HCT116 (cell line): ENCODE data around the gene NACC2. TPM values are rescaled to one million over a fixed set of nuclear protein-coding genes. Genes with fewer than 3 reads are reported as not detected.

Experiments
- ATAC-seq: fragments of 200-7000 bp; cut with Tn5 transposase; 2 replicates; pipeline ENCODE4 v1.9.1; 2020; ENCODE audit warnings: mild to moderate bottlenecking, moderate library complexity
- BruUV-seq: library from RNA; stranded (reverse); fragments of 400-500 nt; replicated peaks from 2 replicates; lab custom pipeline; 2021; lab: Mats Ljungman, UMichigan
- CTCF ChIA-PET: fragments of 300-600 bp; sonication (Branson Sonifier 250); formaldehyde crosslinking; loops from one replicate; lab custom pipeline; 2021; ENCODE audit warnings: antibody characterized with exemption; lab: Charles Lee
- POLR2A ChIA-PET: fragments of 300-600, 350-600 bp; sonication (Branson Sonifier 250); formaldehyde crosslinking; loops from one replicate; lab custom pipeline; 2021; ENCODE audit warnings: antibody characterized with exemption; lab: Charles Lee
- RAD21 ChIA-PET, 2 experiments: fragments of 300-600 bp; sonication (Branson Sonifier 250); formaldehyde crosslinking; loops; one replicate each; lab custom pipeline; 2023; ENCODE audit warnings: low total read pairs in 2 of 2; ENCODE audit not compliant: uncharacterized antibody in 2 of 2, unreplicated experiment in 2 of 2, low non-redundant PET in 1 of 2; lab: Charles Lee
- DNase-seq: peaks from one replicate; pipeline ENCODE4 v3.0.0-alpha.2; 2010; ENCODE audit warnings: low read depth, low spot score
- H2AFZ ChIP-seq: fragments of 200-600 bp; shearing (Covaris generic), sonication (generic); 2 replicates; pipeline ENCODE4 v1.6.1; 2017; ENCODE audit warnings: low read depth, mixed run types, mixed read lengths, antibody characterized with exemption, low read length; ENCODE audit not compliant: poor library complexity, severe bottlenecking
- H3K27ac ChIP-seq: 2 replicates; pipeline ENCODE4 v1.5.1; 2012; ENCODE audit warnings: low read depth, low read length
- H3K27me3 ChIP-seq: fragments of 200-600 bp; sonication (generic); 2 replicates; pipeline ENCODE4 v1.6.1; 2016; ENCODE audit warnings: mixed run types, low read length, mixed read lengths; ENCODE audit not compliant: insufficient read depth
- H3K36me3 ChIP-seq, 2 experiments: fragments of 200-500 bp in 1 of 2; fragments of 200-600 bp in 1 of 2; sonication (Bioruptor generic) in 1 of 2; sonication (generic) in 1 of 2; 2 replicates each; pipeline versions ENCODE4 v1.5.1 to v1.6.1; 2014 to 2016; ENCODE audit warnings: low read length in 2 of 2, inconsistent platforms in 1 of 2, mixed read lengths in 1 of 2, mixed run types in 1 of 2; ENCODE audit not compliant: insufficient read depth in 2 of 2, control insufficient read depth in 1 of 2
- H3K4me1 ChIP-seq, 2 experiments: fragments of 200-600 bp in 1 of 2; sonication (generic) in 1 of 2; 2 replicates each; pipeline versions ENCODE4 v1.5.1 to v1.6.1; 2012 to 2017; ENCODE audit warnings: low read length in 2 of 2, inconsistent platforms in 1 of 2, mild to moderate bottlenecking in 1 of 2, mixed read lengths in 1 of 2, mixed run types in 1 of 2, moderate library complexity in 1 of 2; ENCODE audit not compliant: insufficient read depth in 2 of 2, control insufficient read depth in 1 of 2
- H3K4me2 ChIP-seq: fragments of 200-600 bp; sonication (generic); 2 replicates; pipeline ENCODE4 v1.6.1; 2017; ENCODE audit warnings: mixed run types, low read length, mixed read lengths
- H3K4me3 ChIP-seq, 2 experiments: fragments of 200-600 bp in 1 of 2; sonication (generic) in 1 of 2; replicated peaks in 1 of 2; 2 replicates each; pipeline ENCODE4 v1.5.1; 2011 to 2016; ENCODE audit warnings: low read length in 2 of 2, control low read depth in 1 of 2, low read depth in 1 of 2, mild to moderate bottlenecking in 1 of 2, mixed read lengths in 1 of 2, mixed run types in 1 of 2
- H3K79me2 ChIP-seq: fragments of 200-600 bp; sonication (generic); 2 replicates; pipeline ENCODE4 v1.6.1; 2017; ENCODE audit warnings: mild to moderate bottlenecking, mixed run types, low read length, moderate library complexity, mixed read lengths; ENCODE audit not compliant: insufficient read depth
- H3K9ac ChIP-seq: fragments of 200-600 bp; sonication (generic); 2 replicates; pipeline ENCODE4 v1.6.1; 2016; ENCODE audit warnings: low read length, mixed read lengths
- H3K9me2 ChIP-seq: fragments of 200-600 bp; sonication (generic), shearing (Covaris generic); 2 replicates; pipeline ENCODE4 v1.6.1; 2017; ENCODE audit warnings: mixed run types, mild to moderate bottlenecking, moderate library complexity; ENCODE audit not compliant: insufficient read depth
- H3K9me3 ChIP-seq, 2 experiments: fragments of 200-500 bp in 1 of 2; fragments of 200-600 bp in 1 of 2; sonication (Bioruptor generic) in 1 of 2; sonication (generic) in 1 of 2; 2 replicates each; pipeline ENCODE4 v1.6.1; 2014 to 2017; ENCODE audit warnings: low read length in 2 of 2, mixed read lengths in 2 of 2, inconsistent platforms in 1 of 2, low read depth in 1 of 2, mild to moderate bottlenecking in 1 of 2, mixed run types in 1 of 2, moderate library complexity in 1 of 2; ENCODE audit not compliant: control insufficient read depth in 1 of 2, insufficient read depth in 1 of 2
- H4K20me1 ChIP-seq: fragments of 200-600 bp; sonication (generic), shearing (Covaris generic); 2 replicates; pipeline ENCODE4 v1.6.1; 2017; ENCODE audit warnings: mixed run types, mild to moderate bottlenecking, moderate library complexity; ENCODE audit not compliant: insufficient read depth
- CBX3 ChIP-seq: IDR thresholded peaks from 2 replicates; pipeline ENCODE4 v1.6.1; 2012; ENCODE audit warnings: low read depth
- EGR1 ChIP-seq: IDR thresholded peaks from 2 replicates; pipeline ENCODE4 v1.6.1; 2012; ENCODE audit warnings: low read depth
- ELF1 ChIP-seq: IDR thresholded peaks from 2 replicates; pipeline ENCODE4 v1.6.1; 2012; ENCODE audit warnings: low read depth, borderline replicate concordance
- EZH2phosphoT487 ChIP-seq: fragments of 200-600 bp; IDR thresholded peaks from 2 replicates; pipeline ENCODE4 v1.6.1; 2018; ENCODE audit warnings: antibody characterized with exemption, borderline replicate concordance
- JUND ChIP-seq: IDR thresholded peaks from 2 replicates; pipeline ENCODE4 v1.6.1; 2012
- MAX ChIP-seq: IDR thresholded peaks from 2 replicates; pipeline ENCODE4 v1.6.1; 2012
- POLR2AphosphoS5 ChIP-seq: IDR thresholded peaks from 2 replicates; pipeline ENCODE4 v1.6.1; 2011; ENCODE audit warnings: mild to moderate bottlenecking, low read depth, low read length, moderate library complexity
- SP1 ChIP-seq: IDR thresholded peaks from 2 replicates; pipeline ENCODE4 v1.6.1; 2012; ENCODE audit warnings: low read depth
- YY1 ChIP-seq: IDR thresholded peaks from 2 replicates; pipeline ENCODE4 v1.6.1; 2011; ENCODE audit warnings: low read length, low read depth, moderate library complexity, mild to moderate bottlenecking; ENCODE audit not compliant: insufficient replicate concordance; ENCODE audit errors: extremely low read depth
- ZFX ChIP-seq: fragments of 450-650 bp; IDR thresholded peaks from 2 replicates; pipeline ENCODE4 v1.6.1; 2017
- ZNF274 ChIP-seq: fragments of 200-500 bp; sonication (Bioruptor generic); IDR thresholded peaks from 2 replicates; pipeline ENCODE4 v1.6.1; 2014; ENCODE audit warnings: mild to moderate bottlenecking, low read depth, low read length, inconsistent platforms
- intact Hi-C: fragments of 100-400 bp; cut with micrococcal nuclease; formaldehyde crosslinking; loops from 2 replicates; pipeline ENCODE4 v1.10.0; 2022
- total RNA-seq: library from RNA; stranded (reverse); gene quantifications from one replicate; pipeline ENCODE4 v1.2.1, GENCODE V29; 2021; ENCODE audit not compliant: unreplicated experiment

The NACC2 gene
- total RNA-seq, 1 experiment from 2014 or later = 27.8 TPM

- no peak overlapping the region for H2AFZ ChIP-seq
- H3K27me3 ChIP-seq = no peaks in the 10 kb centered on the region
- no peak overlapping the region for H3K4me2 ChIP-seq
- no peaks in the 10 kb centered on the region for H3K79me2 ChIP-seq
- DNase-seq (no peak), ATAC-seq (no peak)
- no peak overlapping the region for H3K4me3 ChIP-seq
- H3K4me1 ChIP-seq = peaks cover 2 to 15% of the 10 kb centered on the region in 2 experiments; a peak in 3 of 4 replicates
- H3K9me2 ChIP-seq = no peaks in the 10 kb centered on the region
- no peaks in the 10 kb centered on the region for H3K9me3 ChIP-seq
- CTCF ChIA-PET = interaction anchor here (0.6 kb wide), 1 partner anchor 339 kb away, joined by 3 read pairs; no protein-coding TSS in a partner anchor
- POLR2A ChIA-PET = no interaction called here
- no peaks in the 10 kb centered on the region for H4K20me1 ChIP-seq
- no peak for TF ChIP-seq ZFX
- no peak for TF ChIP-seq ZNF274
- TF ChIP-seq JUND = no peak
- no peak for TF ChIP-seq YY1
- no peak for TF ChIP-seq POLR2AphosphoS5
- TF ChIP-seq EGR1 = no peak
- no peaks in the 10 kb centered on the region for H3K36me3 ChIP-seq
- H3K9ac ChIP-seq = no peak overlapping the region
- intact Hi-C loops = no loop called here
- BruUV-seq = no TSS peak
- RAD21 ChIA-PET = no interaction called here
- no peak overlapping the region for H3K27ac ChIP-seq
These were observed 46.8 kb upstream of the NACC2 start for GRCh38 chr9:136141682-136142413.

DNA sequence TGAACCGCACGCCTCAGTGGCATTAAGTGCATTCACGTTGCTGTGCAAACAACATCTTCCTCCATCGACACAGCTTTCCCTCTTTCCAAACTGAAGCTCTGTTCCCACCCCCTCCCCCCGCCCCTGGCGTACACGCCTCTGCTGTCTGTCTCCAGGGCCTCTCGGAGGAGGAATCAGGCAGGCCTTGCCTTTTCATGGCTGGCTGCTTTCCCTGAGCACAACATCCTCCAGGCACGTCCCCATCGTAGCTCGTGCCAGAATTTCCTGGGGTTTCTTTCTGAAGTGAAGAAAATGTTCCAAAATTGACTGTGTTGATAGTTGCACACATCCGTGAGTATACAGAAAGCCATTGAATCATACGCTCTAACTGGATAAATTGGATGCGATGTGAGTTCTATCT lies 45.9 kb upstream of the NACC2 start:
- Histone ChIP-seq H3K9me3 (no peaks in the 10 kb centered on the region), H3K79me2 (no peaks in the 10 kb centered on the region), H3K4me3 (no peak overlapping the region), H3K9me2 (no peaks in the 10 kb centered on the region), H3K27ac (no peak overlapping the region), H4K20me1 (no peaks in the 10 kb centered on the region), H3K9ac (no peak overlapping the region), H3K36me3 (no peaks in the 10 kb centered on the region), H3K4me2 (no peak overlapping the region), H3K27me3 (no peaks in the 10 kb centered on the region), H3K4me1 (peaks cover 2 to 15% of the 10 kb centered on the region in 2 experiments; a peak in 3 of 4 replicates), H2AFZ (no peak overlapping the region)
- DNase-seq (no peak), ATAC-seq (no peak)
- ChIA-PET RAD21 (no interaction called here), CTCF (no interaction called here), POLR2A (no interaction called here)
- no peak for TF ChIP-seq EZH2phosphoT487
- TF ChIP-seq MAX = no peak
- TF ChIP-seq SP1 = no peak
- no peak for TF ChIP-seq ELF1
- TF ChIP-seq ZNF274 = no peak
- TF ChIP-seq CBX3 = no peak
- no peak for TF ChIP-seq JUND
- BruUV-seq = no TSS peak
- intact Hi-C loops = no loop called here
